NOMO-1 treated with dmso at 0.1 percent for 144 hours (cell line): Measurements from ENCODE around the gene ARR3.
"Not testable (repeated sequence)": the region's sequence is repeated elsewhere in the genome, so short reads cannot be mapped to it uniquely, and the experiment has no call there.

Experiments used
- DNase-seq: peaks from one replicate; lab custom pipeline; 2025; ENCODE audit not compliant: unreplicated experiment; lab: John Stamatoyannopoulos, UW

Gene ARR3

DNA sequence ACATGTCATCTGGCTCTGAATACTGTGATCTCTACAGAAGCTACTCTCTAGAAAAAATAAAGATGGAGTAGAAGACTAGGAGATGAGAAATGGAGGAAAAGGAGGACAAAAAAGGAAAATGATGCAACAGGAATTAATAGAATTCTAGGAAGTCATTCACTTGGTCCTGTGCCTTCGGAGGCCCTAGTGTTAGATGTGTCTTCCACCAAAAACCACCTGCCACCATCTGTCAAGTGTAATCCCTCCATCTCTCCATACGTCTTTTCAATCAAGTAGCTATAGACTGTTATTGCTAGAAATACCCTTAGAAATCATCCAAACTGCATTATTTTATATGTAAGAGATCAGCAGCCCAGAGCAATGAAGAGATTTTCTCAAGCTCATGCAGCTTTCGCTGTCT, 10.9 kb downstream of the ARR3 start:
- no peak for DNase-seq

GRCh38 chrX:70280573-70280972, 12.4 kb downstream of the ARR3 start:
- DNase-seq: no peak

- no peak for DNase-seq
Observed at GRCh38 chrX:70281951-70282350, 13.8 kb downstream of the ARR3 start, which contains the start of gene RAB41. RAB41 (plus strand) TSS chrX:70282172; CDS start chrX:70282218, 46 bp downstream.

- no peak for DNase-seq
Observed at GRCh38 chrX:70289168-70289792, 21.1 kb downstream of the ARR3 start.

DNA sequence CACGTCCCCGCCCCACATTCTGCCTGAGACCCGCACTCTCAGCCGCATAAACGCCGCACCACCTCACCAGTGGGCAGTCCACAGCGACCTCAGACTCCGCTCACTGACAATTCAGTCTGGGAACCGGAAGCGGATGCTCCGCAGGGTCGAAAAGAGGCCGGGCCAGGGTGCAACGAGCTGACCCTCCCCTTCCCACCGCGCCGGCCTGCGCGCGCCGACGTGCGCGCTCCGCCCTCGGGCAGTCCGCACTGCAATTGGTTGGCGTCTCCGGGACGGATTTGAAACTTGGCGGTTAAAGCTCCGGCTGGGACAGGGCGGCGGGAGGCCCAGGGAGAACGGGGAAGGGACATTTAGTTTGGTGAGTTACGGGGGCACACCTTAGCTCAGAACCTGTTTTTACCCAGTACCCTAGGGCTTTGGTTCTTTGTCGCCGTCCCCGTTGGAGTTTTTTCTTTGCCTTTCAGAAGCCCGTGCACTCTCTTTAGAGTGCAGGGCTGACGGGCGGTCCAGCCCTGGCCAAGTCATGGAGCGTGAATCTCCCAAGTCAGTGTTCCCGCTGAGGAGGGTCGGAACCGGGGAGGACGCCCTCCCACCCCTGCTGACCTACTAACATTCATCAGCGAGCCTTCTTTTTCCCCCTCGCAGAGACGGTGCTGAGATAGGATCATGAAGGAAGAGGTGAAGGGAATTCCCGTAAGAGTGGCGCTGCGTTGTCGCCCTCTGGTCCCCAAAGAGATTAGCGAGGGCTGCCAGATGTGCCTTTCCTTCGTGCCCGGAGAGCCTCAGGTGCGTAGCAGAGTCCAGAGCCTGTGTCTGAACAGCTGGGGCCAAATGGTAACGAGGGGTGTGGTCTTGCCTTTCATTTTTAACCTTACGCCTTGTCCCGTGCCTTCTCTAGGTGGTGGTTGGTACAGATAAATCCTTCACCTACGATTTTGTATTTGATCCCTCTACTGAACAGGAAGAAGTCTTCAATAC, 21.9 kb downstream of the ARR3 start, which contains the start of the genes KIF4A and PDZD11:
Gene KIF4A, plus strand, starts transcription at position 312 of the 978 bp plus-strand sequence. Its CDS starts 355 bp downstream, at position 667.
Gene PDZD11, minus strand, starts transcription at position 135 of the 978 bp plus-strand sequence. CDS start 586 bp downstream, outside the sequence.
- DNase-seq: peak; percentile 67

- DNase-seq: no peak
Observed at GRCh38 chrX:70292788-70293187, 24.7 kb downstream of the ARR3 start.

DNA sequence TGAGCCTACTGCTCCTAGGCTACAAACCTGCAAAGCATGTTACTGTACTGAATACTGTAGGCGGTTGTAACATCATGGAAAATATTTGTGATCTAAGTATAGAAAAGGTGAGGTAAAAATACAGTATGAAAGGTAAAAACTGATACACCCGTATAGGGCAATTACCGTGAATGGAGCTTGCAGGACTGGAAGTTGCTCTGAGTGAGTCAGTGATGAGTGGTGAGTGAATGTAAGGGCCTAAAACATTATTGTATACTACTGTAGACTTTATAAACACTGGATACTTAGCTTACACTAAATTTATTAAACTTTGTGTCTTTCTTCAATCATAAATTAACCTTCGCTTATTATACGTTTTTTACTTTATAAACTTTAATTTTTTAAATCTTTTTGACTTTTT, 25.5 kb downstream of the ARR3 start:
- DNase-seq: no peak

DNA sequence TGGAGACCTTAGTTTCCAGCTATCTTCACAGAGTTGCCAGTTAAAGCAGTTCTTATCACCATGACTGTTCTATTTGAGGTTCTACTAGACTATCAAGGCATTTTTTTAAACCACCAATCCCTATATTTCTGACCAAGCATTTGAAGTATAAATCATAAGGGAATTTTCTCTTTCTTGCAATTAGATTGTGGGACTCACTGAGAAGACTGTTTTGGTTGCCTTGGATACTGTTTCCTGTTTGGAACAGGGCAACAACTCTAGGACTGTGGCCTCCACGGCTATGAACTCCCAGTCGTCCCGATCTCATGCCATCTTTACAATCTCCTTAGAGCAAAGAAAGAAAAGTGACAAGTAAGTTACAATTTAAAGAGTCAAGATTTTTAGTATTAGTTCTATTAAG, 33.6 kb downstream of the ARR3 start:
- DNase-seq: no peak

DNA sequence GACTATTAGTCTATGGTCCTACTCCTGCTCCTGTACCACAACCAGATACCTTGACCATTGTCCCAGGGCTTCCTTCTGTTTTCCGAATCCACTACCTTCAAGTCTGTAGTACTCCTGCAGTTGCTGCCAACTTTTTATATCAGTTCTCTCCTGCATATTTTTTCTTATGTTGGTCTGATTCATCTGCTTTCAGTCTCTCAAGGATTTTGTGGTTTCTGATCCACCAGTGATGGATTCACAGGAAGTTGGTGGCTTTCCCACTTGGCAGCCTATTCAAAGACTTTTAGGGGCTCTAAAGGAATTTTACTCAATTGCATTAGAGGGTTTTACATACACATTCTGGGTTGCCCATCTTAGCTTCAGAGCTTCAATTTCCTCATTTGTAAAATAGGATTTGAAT, 45.4 kb downstream of the ARR3 start:
- no peak for DNase-seq

GRCh38 chrX:70322784-70323183, 54.6 kb downstream of the ARR3 start:
- DNase-seq: no peak

DNA sequence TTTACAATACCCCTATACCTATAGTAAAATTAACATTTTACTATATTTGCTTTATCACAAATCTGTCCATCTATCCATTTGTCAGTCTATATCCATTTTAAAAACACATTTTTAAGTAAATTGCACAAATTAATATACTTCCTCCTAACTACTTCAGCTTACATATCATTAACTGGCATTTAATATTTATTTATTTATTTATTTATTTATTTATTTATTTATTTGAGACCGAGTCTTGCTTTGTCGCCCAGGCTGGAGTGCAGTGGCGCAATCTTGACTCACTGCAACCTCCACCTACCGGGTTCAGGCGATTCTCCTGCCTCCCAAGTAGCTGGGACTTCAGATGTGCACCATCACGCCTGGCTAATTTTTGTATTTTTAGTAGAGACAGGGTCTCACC, 55.5 kb downstream of the ARR3 start:
- not testable (repeated sequence) for DNase-seq

DNA sequence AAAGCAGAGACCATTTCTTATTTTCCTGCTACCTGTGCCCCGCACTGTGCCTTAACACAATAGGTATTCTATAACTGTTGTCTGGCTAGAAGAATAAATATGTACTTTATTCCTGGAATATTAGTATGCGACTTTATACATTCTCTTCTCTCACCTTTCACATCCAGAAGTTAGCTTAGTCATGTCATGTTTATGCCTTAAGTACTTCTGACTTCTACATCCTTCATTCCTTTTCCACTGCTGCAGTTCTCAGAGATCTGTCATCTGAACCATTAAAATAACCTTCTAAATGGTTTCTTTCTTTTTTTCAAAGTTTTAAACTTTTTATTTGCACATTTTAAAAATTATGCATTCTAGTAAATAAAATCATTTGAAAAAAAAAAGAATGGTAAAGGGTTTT, 56.2 kb downstream of the ARR3 start:
- no peak for DNase-seq

DNA sequence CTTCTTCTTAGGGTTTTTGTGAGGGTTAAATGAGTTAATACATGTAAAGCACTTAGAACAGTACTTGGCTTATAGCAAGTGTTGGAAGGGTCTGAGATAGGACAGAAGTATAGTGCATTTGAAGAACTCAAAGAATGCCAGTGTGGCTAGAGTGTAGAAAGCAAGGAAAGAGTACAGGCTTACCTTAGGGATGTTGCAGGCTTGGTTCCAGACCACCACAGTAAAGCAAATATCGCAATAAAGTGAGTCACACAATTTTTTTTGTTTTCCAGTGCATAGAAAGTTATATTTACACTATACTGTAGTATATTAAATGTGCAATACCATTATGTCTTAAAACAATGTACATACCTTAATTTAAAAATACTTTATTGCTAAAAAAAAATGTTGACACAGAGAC, 63.0 kb downstream of the ARR3 start:
- DNase-seq: no peak
